IPS-18a (cell line): ENCODE results near the gene PAIP2.
"Not testable (repeated sequence)": the region's sequence is repeated elsewhere in the genome, so short reads cannot be mapped to it uniquely, and the experiment has no call there.

ENCODE experiments used
- H3K27ac ChIP-seq: one replicate; pipeline ENCODE4 v1.5.1; 2013; ENCODE audit warnings: low read length
- H3K27me3 ChIP-seq: one replicate; pipeline ENCODE4 v1.6.1; 2013; ENCODE audit warnings: mild to moderate bottlenecking, low read length; ENCODE audit not compliant: control insufficient read depth, insufficient read depth
- H3K36me3 ChIP-seq: one replicate; pipeline ENCODE4 v1.6.1; 2013; ENCODE audit warnings: low read depth, low read length; ENCODE audit not compliant: control insufficient read depth
- H3K4me1 ChIP-seq: one replicate; pipeline ENCODE4 v1.6.1; 2013; ENCODE audit warnings: low read depth, low read length; ENCODE audit not compliant: control insufficient read depth
- H3K4me3 ChIP-seq: one replicate; pipeline ENCODE4 v1.5.1; 2013; ENCODE audit warnings: low read length
- H3K9ac ChIP-seq: one replicate; pipeline ENCODE4 v1.6.1; 2013; ENCODE audit warnings: mild to moderate bottlenecking, low read length, moderate library complexity
- H3K9me3 ChIP-seq: one replicate; pipeline ENCODE4 v1.6.1; 2013; ENCODE audit warnings: low read depth, low read length; ENCODE audit not compliant: control insufficient read depth

Gene PAIP2

GRCh38 chr5:139381837-139382761 is 40.4 kb downstream of the PAIP2 start:
- no peaks in the 10 kb centered on the region for H3K27me3 ChIP-seq
- H3K4me3 ChIP-seq = no peak overlapping the region
- no peaks in the 10 kb centered on the region for H3K36me3 ChIP-seq
- no peak overlapping the region for H3K9ac ChIP-seq
- H3K4me1 ChIP-seq = peaks cover 5% of the 10 kb centered on the region
- H3K27ac ChIP-seq = no peak overlapping the region
- no peaks in the 10 kb centered on the region for H3K9me3 ChIP-seq

- H3K27ac ChIP-seq = no peak overlapping the region
- no peaks in the 10 kb centered on the region for H3K27me3 ChIP-seq
- peaks cover 6% of the 10 kb centered on the region for H3K4me1 ChIP-seq
- H3K36me3 ChIP-seq = no peaks in the 10 kb centered on the region
- no peak overlapping the region for H3K9ac ChIP-seq
- H3K4me3 ChIP-seq = no peak overlapping the region
- H3K9me3 ChIP-seq = no peaks in the 10 kb centered on the region
Observed at GRCh38 chr5:139382807-139383206, 41.2 kb downstream of the PAIP2 start.

GRCh38 chr5:139383275-139383992 is 41.8 kb downstream of the PAIP2 start, which contains the start of gene SLC23A1:
Gene SLC23A1, minus strand, starts transcription at chr5:139383297. Its CDS starts 44 bp downstream, at chr5:139383253.
- H3K9ac ChIP-seq = no peak within 1 kb of the TSS
- no peaks in the 10 kb centered on the region for H3K9me3 ChIP-seq
- no peak within 1 kb of the TSS for H3K27ac ChIP-seq
- no peaks in the 10 kb centered on the region for H3K36me3 ChIP-seq
- H3K4me1 ChIP-seq = peaks cover 12% of the 10 kb centered on the region
- H3K27me3 ChIP-seq = no peaks in the 10 kb centered on the region
- no peak within 1 kb of the TSS for H3K4me3 ChIP-seq

GRCh38 chr5:139383993-139384590 is 42.4 kb downstream of the PAIP2 start:
- Histone ChIP-seq H3K27me3 (no peaks in the 10 kb centered on the region), H3K27ac (no peak overlapping the region), H3K4me3 (no peak overlapping the region), H3K4me1 (peaks cover 8% of the 10 kb centered on the region), H3K36me3 (no peaks in the 10 kb centered on the region), H3K9me3 (no peaks in the 10 kb centered on the region), H3K9ac (no peak overlapping the region)

GRCh38 chr5:139384591-139385051 is 43.0 kb downstream of the PAIP2 start:
- H3K4me3 ChIP-seq = no peak overlapping the region
- H3K27ac ChIP-seq = no peak overlapping the region
- H3K9ac ChIP-seq = no peak overlapping the region
- no peaks in the 10 kb centered on the region for H3K27me3 ChIP-seq
- peaks cover 8% of the 10 kb centered on the region for H3K4me1 ChIP-seq
- no peaks in the 10 kb centered on the region for H3K36me3 ChIP-seq
- H3K9me3 ChIP-seq = no peaks in the 10 kb centered on the region

- Histone ChIP-seq H3K9me3 (no peaks in the 10 kb centered on the region), H3K4me3 (no peak overlapping the region), H3K9ac (no peak overlapping the region), H3K4me1 (peaks cover 8% of the 10 kb centered on the region), H3K27me3 (no peaks in the 10 kb centered on the region), H3K27ac (no peak overlapping the region), H3K36me3 (no peaks in the 10 kb centered on the region)
Observed at GRCh38 chr5:139385061-139386049, 43.7 kb downstream of the PAIP2 start.

- H3K9ac ChIP-seq = no peak overlapping the region
- no peaks in the 10 kb centered on the region for H3K9me3 ChIP-seq
- no peaks in the 10 kb centered on the region for H3K36me3 ChIP-seq
- no peaks in the 10 kb centered on the region for H3K27me3 ChIP-seq
- no peak overlapping the region for H3K4me3 ChIP-seq
- peaks cover 8% of the 10 kb centered on the region for H3K4me1 ChIP-seq
- no peak overlapping the region for H3K27ac ChIP-seq
Observed at GRCh38 chr5:139386050-139386438, 44.4 kb downstream of the PAIP2 start.

GRCh38 chr5:139386956-139387355 is 45.3 kb downstream of the PAIP2 start:
- not testable (repeated sequence) for H3K36me3 ChIP-seq, H3K9me3 ChIP-seq, H3K27me3 ChIP-seq, H3K27ac ChIP-seq, H3K9ac ChIP-seq, H3K4me3 ChIP-seq, H3K4me1 ChIP-seq

GRCh38 chr5:139387611-139388197 is 46.0 kb downstream of the PAIP2 start:
- H3K9ac ChIP-seq = no peak overlapping the region
- no peak overlapping the region for H3K4me3 ChIP-seq
- peaks cover 9% of the 10 kb centered on the region for H3K27me3 ChIP-seq
- no peak overlapping the region for H3K27ac ChIP-seq
- H3K36me3 ChIP-seq = no peaks in the 10 kb centered on the region
- H3K4me1 ChIP-seq = peaks cover 8% of the 10 kb centered on the region
- no peaks in the 10 kb centered on the region for H3K9me3 ChIP-seq

GRCh38 chr5:139388198-139388821 is 46.7 kb downstream of the PAIP2 start:
- H3K4me3 ChIP-seq = peak overlapping the region; percentile 6
- peaks cover 15% of the 10 kb centered on the region for H3K27me3 ChIP-seq
- H3K36me3 ChIP-seq = no peaks in the 10 kb centered on the region
- H3K9ac ChIP-seq = no peak overlapping the region
- no peak overlapping the region for H3K27ac ChIP-seq
- H3K4me1 ChIP-seq = peaks cover 8% of the 10 kb centered on the region
- H3K9me3 ChIP-seq = no peaks in the 10 kb centered on the region
